GM12892 (cell line): Measurements from ENCODE around the gene BMP8B.
"Not testable (repeated sequence)": the region's sequence is repeated elsewhere in the genome, so short reads cannot be mapped to it uniquely, and the experiment has no call there.

Experiments used
- DNase-seq: peaks from one replicate; pipeline ENCODE4 v3.0.0; 2011; ENCODE audit not compliant: insufficient read length
- FAIRE-seq: peaks from 2 replicates; lab custom pipeline; 2011; peaks lifted over from hg19 to GRCh38; lab: Jason Lieb, UNC
- POLR2A ChIP-seq: IDR thresholded peaks from 2 replicates; pipeline ENCODE4 v1.6.1; 2011; ENCODE audit warnings: low read depth, low read length, control low read depth
- POLR2AphosphoS5 ChIP-seq: IDR thresholded peaks from 2 replicates; pipeline ENCODE4 v1.6.1; 2011; ENCODE audit warnings: low read depth, low read length, control low read depth
- TAF1 ChIP-seq: IDR thresholded peaks from 2 replicates; pipeline ENCODE4 v1.6.1; 2011; ENCODE audit warnings: low read depth, mild to moderate bottlenecking, control low read depth, low read length, borderline replicate concordance

BMP8B gene

GRCh38 chr1:39770100-39771021, 18.3 kb downstream of the BMP8B start:
- not testable (repeated sequence) for DNase-seq
- FAIRE-seq, result peak; percentile 97

GRCh38 chr1:39769502-39769901, 19.2 kb downstream of the BMP8B start:
- not testable (repeated sequence) for DNase-seq, FAIRE-seq

- DNase-seq, FAIRE-seq: not testable (repeated sequence)
Observed at GRCh38 chr1:39766466-39766865, 22.2 kb downstream of the BMP8B start.

- not testable (repeated sequence) for FAIRE-seq, DNase-seq
Observed at GRCh38 chr1:39764512-39764911, 24.2 kb downstream of the BMP8B start.

- not testable (repeated sequence) for DNase-seq
- peak; percentile 14 for FAIRE-seq
Observed at GRCh38 chr1:39763619-39764374, 24.9 kb downstream of the BMP8B start.

- FAIRE-seq, result no peak
- no peak for DNase-seq
- TF ChIP-seq TAF1 (no peak), POLR2AphosphoS5 (no peak), POLR2A (no peak)
Observed at GRCh38 chr1:39762550-39763540, 25.8 kb downstream of the BMP8B start.

GRCh38 chr1:39761557-39762260, 27.0 kb downstream of the BMP8B start:
- no peak for DNase-seq
- TF ChIP-seq POLR2AphosphoS5, result no peak
- no peak for TF ChIP-seq POLR2A
- no peak for TF ChIP-seq TAF1
- FAIRE-seq, result no peak

- no peak for FAIRE-seq
- TF ChIP-seq POLR2AphosphoS5 (no peak), POLR2A (no peak), TAF1 (no peak)
- DNase-seq, result no peak
Observed at GRCh38 chr1:39761016-39761415, 27.6 kb downstream of the BMP8B start.

- FAIRE-seq (no peak), DNase-seq (no peak)
- no peak for TF ChIP-seq POLR2A
- TF ChIP-seq TAF1, result no peak
- no peak for TF ChIP-seq POLR2AphosphoS5
Observed at GRCh38 chr1:39760074-39761008, 28.3 kb downstream of the BMP8B start.

GRCh38 chr1:39759436-39759726, 29.3 kb downstream of the BMP8B start:
- no peak for TF ChIP-seq POLR2AphosphoS5
- no peak for TF ChIP-seq POLR2A
- no peak for TF ChIP-seq TAF1
- FAIRE-seq (no peak), DNase-seq (no peak)

- no peak for TF ChIP-seq POLR2A
- TF ChIP-seq POLR2AphosphoS5, result no peak
- no peak for TF ChIP-seq TAF1
- DNase-seq (no peak), FAIRE-seq (no peak)
Observed at GRCh38 chr1:39758556-39759435, 29.9 kb downstream of the BMP8B start.
